HG02610 (cell line): ENCODE data around the gene PIK3CB.
A peak's percentile ranks its signal among the peaks of the same experiment; 100 is the strongest.

Source experiments
- ATAC-seq: cut with Tn5 transposase; IDR thresholded peaks from one replicate; pipeline ENCODE4 v1.9.1; 2021; ENCODE audit warnings: mild to moderate bottlenecking, moderate library complexity; ENCODE audit not compliant: unreplicated experiment

Gene PIK3CB

DNA sequence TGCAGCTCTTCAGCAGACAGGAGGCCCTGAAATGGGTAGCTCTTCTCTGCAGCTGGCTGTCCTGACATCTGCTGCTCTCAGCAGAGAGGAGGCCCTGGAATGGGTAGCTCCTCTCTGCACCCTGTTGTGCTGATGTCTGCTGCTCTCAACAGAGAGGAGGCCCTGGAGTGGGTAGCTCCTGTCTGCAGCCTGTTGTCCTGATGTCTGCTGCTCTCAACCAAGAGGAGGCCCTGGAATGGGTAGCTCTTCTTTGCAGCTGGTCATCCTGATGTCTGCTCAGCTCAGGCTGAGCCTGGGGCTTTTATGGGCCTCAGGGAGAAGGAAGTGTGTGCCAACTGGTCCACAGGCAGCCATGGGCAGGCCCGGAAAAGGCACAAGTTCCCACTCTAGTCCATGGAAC, 66.6 kb downstream of the PIK3CB start:
- no peak for ATAC-seq

DNA sequence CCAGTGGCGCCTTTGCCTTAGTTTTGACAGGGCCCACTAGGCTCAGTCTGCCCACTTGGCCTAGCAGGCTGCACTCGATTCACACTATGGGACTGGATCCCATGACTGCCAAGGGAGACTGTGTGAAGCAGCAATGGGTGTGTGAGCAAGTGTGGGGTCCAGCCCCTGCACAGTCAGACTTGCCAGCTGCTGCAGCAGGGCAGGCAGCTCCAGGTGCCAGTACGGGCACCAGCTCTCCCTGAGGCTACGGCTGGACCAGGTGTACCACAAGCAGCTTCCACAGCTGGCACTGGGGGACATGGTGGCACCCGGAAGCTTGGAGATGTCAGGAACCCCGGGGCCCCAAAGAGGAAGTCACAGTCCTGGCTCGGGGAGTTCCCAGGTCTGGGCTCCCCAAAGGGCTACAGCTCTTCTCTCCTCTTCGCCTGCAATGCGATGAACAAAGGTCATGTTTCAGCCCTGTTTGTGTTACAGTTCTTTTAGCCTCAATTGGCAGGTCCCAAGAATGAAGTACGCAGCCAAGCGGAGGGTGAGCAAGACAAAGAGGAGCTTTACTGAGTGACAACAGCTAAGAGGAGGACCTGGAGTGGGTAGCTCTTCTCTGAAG, 67.1 kb downstream of the PIK3CB start:
- no peak for ATAC-seq

DNA sequence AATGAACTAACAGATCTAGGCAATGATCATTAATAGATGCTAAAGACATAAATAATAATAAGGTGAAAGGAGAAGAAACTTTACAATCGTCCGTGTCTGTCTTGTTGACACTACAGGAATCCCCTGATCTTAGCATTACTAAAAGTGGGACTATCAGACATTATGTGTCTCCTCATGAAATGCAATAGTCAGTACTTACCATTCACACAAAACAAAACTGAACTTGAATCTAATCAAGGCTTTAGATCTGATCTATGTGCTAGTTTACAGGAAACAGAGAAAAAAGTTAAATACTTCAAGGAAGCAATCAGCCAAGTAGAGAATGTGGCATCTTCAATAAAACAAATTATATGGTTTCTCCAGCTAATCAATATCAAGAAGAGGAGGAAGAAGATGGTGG, 73.7 kb downstream of the PIK3CB start:
- no peak for ATAC-seq

DNA sequence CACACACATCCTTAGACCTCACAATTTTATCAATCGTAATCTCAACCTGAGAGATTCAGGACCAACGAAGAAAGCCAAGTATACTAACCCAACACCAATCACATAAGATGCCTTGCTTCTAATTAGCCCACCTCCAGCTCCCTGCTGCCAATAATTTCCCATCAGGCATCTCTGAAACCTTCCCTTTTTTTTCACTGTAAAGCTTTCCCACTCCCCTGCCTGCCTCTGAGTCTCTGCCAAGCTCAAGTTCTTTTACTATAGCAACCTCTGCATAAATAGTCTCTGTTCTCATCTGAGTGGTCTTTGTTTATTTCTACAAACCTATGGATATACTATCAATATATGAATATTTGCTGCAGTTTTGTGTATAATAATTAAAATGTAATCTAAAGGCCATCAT, 86.5 kb downstream of the PIK3CB start:
- ATAC-seq: no peak

DNA sequence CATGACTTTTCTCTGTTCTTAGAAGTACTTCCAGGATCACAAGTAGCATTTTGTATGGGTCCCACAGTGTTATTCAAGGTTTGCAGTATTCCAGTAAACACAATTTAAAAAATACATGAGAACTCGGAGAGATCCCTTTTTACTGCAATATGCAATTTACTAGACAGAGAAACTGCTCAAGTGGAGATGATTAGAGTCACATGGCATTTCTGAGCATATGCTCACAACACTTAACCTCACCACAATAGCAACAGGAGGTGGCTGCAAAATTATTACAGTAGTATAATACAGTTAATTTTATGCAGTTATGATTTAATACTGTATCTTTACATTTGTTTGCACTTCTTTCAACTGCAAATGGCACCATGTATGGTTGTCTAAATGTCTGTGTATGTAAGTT, 87.5 kb downstream of the PIK3CB start:
- ATAC-seq: no peak

DNA sequence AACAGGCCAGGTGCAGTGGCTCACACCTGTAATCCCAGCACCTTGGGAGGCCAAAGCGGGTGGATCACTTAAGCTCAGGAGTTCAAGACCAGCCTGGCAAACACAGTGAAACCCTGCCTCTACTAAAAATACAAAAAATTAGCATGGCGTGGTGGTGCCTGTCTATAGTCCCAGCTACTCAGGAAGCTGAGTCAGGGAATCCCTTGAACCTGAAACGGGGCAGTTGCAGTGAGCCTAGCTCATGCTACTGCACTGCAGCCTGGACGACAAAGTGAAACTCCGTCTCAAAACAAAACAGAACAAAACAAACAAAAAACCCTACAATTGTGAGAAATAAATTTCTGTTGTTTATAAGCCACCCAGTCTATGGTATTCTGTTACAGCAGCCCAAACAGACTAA, 94.7 kb downstream of the PIK3CB start:
- ATAC-seq: no peak

DNA sequence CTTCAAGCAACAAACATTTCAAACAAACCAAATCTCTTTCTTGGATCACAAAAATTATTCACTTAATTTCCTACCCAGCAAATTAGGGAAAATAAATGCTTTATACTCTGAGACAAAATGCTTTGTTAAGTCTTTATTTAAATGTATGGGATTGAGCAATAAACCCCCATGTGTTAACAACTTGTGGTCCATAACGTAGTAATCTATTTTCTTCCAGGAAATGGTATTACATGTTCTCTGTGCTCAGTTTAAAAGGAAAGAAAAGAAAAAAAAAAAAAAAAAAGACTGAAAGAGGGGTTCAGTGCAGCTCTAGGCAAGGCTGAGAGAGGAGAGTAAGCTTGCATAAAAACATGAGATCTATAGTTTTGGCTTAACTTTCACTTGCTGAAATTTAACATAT, 102.3 kb downstream of the PIK3CB start:
- ATAC-seq: no peak

DNA sequence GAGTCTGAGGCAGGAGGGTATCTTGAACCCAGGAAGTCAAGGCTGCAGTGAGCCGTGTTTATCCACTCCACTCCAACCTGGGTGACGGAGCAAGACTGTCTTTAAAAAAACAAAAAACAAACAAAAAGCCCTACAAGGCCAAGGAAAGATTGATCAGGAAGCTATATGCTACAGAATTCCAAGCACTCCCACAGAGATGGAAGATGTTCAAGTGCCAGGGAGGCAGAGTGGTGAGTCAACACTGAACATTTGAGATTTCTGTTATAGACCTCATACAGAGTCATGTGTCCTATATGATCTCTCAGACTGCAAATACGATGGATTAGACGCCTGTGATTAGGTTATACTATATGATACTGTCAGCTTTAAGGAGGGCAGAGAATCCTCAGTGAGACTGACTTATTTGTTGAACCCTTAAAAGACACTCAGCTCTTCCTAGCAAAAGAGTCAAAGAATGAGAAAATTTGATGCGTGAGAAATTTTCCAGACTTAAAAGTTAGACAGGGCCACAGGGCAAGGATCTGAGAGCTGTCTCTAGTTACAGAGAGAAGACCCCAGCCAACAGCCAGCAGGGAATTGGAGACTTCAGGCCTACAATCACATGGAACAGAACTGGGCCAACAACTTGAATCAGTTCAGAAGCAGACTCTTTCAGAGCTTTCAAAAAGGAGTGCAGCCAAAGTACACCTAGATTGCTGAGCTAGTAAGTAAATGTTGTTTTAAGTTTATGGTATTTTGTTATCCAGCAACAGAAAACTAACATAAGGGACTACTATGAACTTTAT, 107.6 kb downstream of the PIK3CB start:
- no peak for ATAC-seq

DNA sequence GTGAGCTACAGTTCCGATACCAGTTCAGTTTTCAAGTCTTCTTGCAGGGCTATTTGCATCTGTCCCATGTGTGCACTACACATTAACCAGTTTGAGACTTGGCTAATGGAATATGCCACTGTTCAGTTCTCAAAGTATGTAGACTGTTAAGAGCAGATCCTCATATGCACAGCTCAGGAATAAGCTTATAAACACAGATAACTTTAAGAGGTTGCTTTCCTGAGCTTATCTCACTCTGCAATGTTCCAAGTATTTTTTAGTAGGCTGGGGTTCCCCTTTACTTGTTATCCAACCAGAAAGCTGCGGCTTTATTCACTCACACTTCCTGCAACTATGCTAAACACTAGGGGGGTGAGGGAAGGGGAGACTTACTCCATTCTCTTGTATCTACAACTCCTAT, 108.7 kb downstream of the PIK3CB start:
- ATAC-seq: peak; percentile 67

DNA sequence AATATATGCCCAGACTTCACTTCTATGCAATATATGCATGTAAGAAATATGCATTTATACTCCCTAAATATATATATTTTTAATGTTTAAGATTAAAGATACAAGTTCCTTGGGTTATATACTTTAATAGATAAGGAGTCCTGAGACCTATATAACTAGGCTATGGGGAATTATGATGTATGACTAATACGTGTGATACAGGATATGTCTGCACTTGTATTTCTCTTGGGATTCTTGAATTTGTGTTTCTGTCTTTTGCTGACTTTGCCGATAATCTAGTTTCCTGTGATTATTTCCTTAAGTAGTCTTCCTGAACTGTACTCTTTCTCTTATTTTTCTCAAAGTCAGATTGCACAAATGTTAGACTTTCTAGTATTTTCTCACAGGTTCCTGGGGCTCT, 109.6 kb downstream of the PIK3CB start:
- ATAC-seq: no peak

DNA sequence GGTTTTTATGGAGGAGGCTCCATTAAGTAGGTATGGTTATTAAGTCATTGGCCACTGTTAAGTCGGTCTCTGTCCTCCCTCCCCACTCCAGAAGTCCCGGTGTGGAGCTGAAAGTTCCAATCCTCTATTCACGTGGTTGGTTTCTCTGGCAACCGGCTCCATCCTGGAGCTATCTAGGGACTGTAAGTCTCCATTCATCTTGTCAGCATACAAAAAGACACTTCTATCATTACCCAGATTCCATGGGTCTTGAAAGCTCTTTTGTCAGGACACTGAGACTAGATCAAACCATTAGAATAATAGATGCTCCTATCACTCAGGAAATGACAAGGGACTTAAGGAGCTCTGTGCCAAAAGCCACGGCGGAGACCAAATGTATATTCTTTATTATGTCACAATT, 110.3 kb downstream of the PIK3CB start:
- no peak for ATAC-seq

DNA sequence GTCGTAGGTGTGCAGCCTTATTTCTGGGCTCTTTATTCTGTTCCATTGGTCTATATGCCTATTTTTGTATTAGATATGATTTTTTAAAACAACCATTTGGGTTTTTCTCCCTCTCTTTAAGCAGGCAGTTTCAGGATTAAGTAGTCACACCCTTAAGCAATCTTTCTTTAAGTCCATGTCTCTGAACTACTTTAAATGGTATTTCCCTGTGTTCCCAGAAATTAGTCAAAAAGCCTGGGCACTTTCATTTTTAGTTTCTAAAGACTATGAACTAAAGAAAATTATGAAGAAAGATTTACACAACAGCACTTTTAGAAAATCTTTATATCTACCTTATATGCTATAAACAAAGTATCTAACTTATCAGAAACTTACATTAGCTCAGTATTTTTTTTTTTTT, 115.9 kb downstream of the PIK3CB start:
- no peak for ATAC-seq

DNA sequence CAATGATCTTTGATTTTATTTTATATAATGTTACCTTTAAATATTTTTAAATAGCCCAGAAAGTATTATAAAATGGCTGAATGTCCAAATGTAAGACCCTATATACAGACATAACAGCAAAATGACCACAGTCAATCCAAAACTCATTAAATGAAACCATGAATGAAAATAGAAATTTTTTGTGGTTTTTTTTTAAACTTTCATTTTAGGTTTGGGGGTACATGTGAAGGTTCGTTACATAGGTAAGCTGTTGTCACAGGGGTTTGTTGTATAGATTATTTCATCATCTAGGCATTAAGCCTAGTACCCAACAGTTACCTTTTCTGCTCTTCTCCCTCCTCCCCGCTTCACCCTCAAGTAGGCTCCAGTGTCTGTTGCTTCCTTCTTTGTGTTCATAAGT, 117.4 kb downstream of the PIK3CB start:
- peak; percentile 60 for ATAC-seq

DNA sequence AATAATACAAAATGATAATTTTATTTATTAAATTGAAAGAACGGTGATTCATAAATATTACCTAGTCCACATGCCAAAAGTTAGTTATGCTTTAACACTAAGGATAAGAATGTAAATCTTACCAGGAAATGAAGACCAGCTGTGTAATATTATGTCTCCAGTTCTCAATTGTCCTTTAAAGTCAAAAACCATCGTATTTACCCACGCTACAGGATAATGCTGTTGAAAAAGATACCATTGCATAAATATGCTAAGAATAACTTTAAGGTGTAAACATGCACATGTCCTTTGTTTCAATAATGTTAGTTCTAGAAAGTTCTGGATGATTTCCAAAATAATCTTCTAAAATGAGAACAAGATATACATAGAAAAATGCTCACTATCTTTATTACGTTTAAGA, 122.6 kb downstream of the PIK3CB start:
- ATAC-seq: no peak

DNA sequence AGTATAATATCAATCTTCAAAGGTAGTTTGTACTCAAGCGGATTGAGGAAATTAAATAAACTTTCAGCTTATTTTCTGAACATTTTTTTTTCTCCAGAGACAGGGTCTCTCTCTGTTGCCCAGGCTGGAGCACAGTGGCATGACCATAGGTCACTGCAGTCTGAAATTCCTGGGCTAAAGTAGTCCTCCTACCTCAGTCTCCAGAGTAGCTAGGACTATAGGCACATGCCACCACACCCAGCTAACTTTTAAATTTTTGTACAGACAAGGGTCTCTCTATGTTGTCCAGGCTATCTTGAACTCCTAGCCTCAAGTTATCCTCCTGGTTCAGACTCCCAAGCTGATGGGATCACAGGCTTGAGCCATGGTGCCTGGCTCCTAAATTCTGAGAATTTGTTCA, 129.1 kb downstream of the PIK3CB start:
- ATAC-seq: no peak

DNA sequence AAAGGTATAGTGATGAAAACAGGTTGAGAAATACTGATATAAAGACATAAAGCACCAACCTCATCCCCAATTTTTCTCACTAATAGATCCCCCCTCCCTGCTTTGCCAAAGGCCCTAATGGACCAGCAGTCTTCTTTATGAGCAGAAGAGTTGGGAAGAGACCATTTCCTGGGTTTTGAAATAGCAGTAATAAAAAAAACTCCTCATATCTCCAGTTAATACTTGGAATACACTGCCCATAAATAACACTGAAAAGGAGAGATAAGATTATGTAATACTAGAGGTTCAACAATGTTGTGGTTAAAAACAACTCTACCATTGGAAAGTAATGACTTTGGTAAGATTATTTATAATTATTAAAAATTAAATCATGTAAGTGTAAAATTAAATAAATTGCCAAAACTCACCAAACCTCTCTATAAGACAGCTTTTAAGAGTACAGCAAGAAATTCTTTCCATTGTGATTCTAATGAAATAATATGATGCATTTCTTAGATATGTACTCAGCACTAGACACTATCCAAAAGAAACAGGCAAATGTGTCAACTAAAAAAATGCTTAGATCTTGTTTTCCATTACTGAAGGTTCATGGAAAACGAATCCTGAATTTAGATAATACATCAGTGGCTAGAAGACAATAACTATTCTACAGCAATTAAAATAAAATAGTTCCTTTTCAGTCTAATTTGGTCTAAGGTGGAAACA, 137.9 kb downstream of the PIK3CB start:
- no peak for ATAC-seq

DNA sequence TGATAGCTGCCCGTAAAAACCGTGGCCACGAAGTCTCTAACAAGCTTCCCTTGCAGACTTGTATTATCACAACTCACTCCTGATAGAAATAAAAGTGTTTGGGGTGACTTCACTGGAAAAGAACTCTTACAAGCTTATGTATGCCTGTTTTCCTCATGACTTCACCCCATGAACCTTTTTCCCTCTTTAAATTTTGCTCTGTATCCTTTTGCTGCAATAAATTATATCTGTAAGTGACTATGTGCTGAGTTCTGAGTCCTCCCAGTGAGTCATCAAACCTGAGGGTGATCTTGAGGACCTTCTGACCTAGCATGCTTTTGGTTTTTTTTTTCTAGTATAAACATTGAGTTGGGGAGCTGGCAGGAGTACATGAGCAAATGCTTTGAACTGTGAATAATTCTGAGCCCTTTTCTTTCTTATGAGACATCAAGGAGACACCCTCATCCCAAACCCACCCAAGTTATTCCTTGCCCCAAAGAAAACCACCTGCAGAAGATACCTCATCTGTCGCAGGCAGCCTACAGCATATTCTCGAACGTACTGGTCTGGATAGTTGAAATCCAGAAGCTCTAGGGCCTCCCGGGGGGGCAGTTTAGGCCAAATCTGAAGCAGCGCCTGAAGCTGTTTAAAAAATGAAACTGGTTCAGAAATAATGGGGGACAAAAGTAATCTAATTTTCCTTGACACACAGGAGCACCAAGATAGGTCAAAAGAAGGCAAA, 140.3 kb downstream of the PIK3CB start:
- no peak for ATAC-seq

DNA sequence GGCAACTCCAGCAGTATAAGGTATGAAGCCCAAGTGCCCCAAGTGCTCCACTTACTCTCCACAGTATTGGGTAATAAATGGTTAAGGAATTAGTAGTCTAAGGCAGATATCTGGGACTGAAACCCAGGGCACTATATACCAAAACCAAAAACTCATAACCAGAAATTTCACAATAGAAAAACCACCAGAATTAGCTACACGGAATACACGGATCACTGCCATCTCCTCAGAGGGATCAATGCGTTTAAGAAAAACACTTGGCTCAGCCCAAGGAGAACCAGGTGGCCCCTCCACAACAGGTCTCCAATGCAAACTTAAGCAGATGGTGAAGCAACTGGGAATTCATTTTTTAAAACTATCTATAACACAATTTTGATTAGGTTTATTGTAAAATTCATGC, 142.6 kb downstream of the PIK3CB start:
- no peak for ATAC-seq

DNA sequence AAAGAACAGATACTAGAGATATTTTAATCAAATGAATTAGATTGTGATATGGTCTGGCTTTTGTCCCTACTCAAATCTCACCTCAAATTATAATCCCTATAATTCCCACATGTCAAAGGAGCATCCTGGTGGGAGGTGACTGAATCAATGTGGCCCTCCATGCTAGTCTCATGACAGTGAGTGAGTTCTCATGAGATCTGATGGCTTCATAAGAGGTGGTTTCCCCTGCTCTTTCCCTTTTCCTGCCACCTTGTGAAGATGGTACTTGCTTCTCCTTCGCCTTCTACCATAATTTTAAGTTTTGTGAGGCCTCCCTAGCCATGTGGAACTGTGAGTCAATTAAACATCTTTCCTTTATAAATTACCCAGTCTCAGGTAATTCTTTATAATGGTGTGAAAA, 143.4 kb downstream of the PIK3CB start:
- ATAC-seq: no peak

DNA sequence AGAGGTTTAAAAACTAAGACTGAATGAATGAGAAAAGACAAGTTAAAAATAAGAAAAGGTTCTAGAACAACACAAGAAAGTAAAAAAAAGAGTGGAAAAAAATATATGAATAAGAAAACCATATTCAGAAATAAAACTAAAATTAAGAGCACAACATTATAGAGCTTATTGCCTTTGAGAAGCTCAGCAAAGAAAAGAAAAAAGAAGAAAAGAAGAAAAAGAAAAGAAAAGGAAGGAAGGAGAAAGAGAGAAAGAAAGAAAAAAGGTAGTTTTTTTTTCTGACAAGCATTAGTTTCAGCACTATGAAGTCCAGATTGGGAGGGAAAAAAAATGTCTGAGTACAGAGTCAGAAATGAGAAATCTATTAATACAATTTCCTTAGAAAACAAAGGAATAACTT, 144.7 kb downstream of the PIK3CB start:
- ATAC-seq: no peak

DNA sequence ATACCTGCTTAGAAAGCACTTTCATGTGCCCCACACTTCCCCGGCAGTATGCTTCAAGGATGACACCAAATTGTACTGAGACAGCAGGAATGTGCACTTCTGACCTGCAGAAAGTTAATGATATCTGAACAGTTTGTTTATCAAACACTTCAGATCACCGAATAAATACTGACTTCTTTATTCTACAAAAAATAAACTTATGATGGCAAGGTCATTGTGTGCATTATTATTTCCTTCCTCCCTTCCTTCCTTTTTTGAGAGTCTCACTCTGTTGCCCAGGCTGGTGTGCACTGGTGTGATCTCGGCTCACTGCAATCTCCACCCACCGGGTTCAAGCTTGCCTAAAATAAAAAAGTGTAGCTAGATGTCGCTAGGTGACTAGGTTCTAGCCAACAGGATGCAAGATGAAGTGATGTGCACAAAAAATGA, 145.8 kb downstream of the PIK3CB start:
- no peak for ATAC-seq

DNA sequence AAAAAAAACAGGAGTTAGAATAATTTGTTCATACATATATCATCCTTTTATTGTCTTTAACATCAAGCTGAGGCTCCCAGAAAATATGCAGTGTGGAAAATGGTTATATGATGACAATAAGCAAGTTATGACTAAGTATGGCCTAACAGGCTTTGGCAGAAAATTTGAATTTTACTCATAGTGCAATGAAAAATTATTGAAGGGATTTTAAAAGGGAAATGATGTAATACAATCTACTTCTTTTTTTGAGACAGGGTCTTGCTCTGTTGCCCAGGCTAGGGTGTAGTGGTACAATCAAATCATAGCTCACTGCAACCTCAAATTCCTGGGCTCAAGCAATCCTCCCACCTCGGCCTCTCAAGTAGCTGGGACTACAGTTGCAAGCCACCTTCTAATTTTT, 147.5 kb downstream of the PIK3CB start:
- ATAC-seq: peak; percentile 54
